Central memory CD4-positive, alpha-beta T cell (primary cell): ENCODE measurements around the gene NXPH4.

ENCODE experiments used
- DNase-seq: peaks from one replicate; pipeline ENCODE4 v3.0.0; 2022

The NXPH4 gene

DNA sequence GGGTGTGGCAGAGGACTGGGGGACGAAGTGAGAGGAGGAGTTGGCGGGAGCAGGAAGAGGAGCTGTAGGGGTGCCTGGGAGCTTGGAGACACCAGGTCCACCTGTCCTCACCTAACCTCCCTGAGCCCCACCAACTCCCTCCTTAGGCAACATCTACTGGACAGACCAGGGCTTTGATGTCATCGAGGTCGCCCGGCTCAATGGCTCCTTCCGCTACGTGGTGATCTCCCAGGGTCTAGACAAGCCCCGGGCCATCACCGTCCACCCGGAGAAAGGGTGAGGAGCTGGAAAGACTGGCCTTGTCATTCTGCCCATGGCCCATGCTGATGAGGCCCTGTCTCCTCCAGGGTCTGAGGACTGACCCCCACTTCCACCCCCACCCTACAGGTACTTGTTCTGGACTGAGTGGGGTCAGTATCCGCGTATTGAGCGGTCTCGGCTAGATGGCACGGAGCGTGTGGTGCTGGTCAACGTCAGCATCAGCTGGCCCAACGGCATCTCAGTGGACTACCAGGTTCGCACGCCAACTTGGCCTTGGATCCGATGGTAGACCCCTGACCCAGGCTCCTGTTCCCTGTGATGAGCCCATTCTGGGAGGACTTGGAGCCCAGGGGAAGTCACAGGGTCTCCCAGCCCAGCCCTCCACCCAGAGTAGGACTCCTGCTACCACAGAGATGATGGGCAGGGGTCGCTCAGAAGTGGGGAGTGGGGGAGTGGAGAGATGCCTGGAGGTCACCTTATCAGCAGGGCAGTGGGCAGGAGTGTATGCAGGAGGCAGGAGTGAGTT lies 32.5 kb upstream of the NXPH4 start:
- no peak for DNase-seq

- DNase-seq: no peak
Observed at GRCh38 chr12:57185403-57185802, 31.2 kb upstream of the NXPH4 start.

DNA sequence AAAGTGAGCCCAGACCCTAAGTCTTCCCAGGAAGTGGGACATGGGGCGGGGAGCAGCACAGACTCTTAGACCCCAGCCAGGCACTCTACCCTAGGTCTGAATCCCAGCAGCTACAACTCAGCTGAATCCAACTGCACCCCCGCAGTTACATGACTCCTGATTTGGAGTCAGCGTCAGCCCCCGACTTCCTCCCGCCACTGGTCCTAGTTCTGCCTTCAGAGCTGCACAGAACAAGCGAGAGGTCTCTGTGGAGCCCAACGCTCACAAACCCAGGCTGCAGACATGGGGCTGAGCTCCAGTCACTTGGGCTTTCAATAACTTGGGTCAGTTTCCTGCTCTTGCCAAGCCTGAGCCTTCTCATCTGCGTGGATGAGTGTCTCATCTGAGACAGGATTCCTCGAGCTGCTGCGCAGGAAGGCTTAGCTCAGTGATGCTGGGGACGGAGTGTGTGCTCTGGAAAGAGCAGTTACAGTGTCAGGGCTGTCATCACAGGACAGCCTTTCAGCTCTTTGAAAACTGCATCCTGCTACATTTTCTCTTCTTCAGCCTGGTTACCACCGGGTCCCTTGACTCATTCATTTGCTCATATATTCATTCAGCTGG lies 30.6 kb upstream of the NXPH4 start:
- DNase-seq: no peak

DNA sequence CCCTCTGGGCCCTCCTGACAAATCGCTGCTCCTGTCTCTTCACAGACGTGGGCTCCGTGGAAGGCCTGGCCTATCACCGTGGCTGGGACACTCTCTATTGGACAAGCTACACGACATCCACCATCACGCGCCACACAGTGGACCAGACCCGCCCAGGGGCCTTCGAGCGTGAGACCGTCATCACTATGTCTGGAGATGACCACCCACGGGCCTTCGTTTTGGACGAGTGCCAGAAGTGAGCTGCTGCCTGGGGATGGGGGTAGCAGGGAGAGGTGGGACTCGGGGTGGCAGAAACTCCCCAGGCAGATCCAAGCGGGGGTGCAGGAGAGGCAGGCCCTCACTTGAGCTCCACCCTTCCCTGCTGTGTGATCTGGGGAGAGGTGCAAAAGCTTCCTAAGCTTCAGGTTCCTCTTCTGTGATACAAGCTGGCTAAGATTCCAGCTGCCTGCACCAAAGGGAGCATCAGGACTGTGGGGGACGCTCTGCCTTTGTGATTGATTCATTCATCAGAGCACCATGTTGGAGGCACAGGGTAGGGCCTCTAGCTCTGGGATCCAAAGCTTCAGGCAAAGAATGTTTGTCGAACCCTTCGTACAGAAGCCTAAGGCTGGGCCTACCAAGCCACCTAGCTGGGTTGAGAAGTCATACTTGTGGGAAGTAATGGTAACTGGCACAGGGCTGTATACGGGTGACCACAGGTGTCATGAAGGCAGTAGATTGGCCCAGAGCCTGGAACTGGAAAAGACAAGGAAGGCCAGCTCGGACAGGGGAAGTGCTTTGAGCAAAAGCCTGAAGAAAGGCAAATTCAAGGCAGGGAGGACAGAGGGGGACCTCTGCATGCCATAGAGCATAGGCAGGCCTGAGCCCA lies 29.1 kb upstream of the NXPH4 start:
- DNase-seq: no peak

DNA sequence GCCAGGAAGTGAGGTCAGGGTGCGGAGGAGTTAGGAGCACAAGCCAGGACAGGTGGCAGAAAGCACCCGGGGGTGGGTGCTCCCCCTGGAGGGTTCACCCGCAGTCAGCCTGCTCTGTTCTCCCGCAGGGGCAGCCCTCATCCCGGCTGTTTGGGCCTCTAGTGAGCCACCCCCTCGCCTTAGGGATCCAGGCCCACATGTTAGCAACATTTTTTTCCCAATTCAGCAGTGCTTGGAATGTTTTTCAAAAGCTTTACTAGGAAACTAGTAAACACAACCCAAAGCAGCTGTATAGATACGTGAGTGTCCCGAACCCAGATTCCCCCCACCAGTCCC lies 28.5 kb upstream of the NXPH4 start:
- DNase-seq: no peak

DNA sequence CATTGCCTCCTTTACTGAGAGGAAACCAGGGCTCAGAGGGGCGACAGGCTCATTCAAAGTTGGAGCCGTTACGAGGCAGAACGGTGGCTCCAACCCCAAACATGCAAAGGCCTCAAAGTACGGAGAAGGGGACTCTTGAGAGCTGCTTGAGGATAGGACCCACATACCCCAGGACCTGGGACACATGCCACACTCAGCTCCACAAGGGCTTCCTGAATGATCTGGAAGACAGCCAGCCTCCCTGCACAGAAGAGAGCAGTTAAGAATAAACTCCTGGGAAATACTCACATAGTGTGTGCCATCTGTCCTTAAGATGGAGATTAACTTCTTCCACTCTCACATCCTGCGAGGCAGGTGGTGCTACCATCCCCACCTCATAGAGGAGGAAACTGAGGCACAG lies 26.6 kb upstream of the NXPH4 start:
- no peak for DNase-seq

- no peak for DNase-seq
Observed at GRCh38 chr12:57190821-57191220, 25.8 kb upstream of the NXPH4 start.

GRCh38 chr12:57191410-57191809 lies 25.2 kb upstream of the NXPH4 start:
- no peak for DNase-seq

DNA sequence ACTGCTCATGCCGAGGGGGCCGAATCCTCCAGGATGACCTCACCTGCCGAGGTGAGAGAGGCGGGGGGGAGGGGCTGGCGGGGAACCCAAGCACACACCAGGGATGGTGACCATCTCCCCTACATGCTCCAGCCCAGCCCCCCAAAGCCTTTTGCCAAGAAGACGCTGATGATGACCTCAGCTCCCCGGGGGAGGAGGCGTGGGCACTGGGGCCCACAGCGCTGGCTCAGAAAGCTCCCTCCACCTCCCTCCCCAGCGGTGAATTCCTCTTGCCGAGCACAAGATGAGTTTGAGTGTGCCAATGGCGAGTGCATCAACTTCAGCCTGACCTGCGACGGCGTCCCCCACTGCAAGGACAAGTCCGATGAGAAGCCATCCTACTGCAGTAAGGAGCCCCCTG lies 23.7 kb upstream of the NXPH4 start:
- DNase-seq: no peak

GRCh38 chr12:57193706-57194245 lies 22.8 kb upstream of the NXPH4 start:
- no peak for DNase-seq

GRCh38 chr12:57194253-57194652 lies 22.3 kb upstream of the NXPH4 start:
- no peak for DNase-seq

DNA sequence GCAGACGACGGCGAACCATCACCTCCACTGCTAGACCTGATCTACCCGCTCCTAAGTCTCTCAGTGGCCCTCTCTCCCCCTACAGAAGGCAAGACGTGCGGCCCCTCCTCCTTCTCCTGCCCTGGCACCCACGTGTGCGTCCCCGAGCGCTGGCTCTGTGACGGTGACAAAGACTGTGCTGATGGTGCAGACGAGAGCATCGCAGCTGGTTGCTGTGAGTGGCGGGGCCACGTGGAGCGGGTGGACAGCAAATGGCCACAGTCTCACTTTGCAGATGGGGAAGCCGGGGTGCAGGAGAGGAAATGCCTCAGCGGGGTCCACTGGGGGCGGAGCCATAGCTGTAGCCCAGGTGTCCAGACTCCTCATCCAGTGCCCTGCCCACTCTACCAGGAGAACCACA lies 21.4 kb upstream of the NXPH4 start:
- no peak for DNase-seq

- no peak for DNase-seq
Observed at GRCh38 chr12:57195611-57196371, 20.8 kb upstream of the NXPH4 start.

- no peak for DNase-seq
Observed at GRCh38 chr12:57196439-57196838, 20.2 kb upstream of the NXPH4 start.

DNA sequence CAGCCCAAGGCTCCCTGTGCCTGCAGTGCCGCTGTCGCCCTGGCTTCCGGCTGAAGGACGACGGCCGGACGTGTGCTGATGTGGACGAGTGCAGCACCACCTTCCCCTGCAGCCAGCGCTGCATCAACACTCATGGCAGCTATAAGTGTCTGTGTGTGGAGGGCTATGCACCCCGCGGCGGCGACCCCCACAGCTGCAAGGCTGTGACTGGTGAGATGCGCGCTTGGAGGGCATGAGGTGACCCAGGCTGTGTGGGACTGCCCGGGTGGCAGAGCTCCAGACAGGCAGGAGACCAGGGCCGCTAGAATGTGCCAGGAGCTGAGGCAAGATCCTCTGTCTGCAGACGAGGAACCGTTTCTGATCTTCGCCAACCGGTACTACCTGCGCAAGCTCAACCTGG lies 19.6 kb upstream of the NXPH4 start:
- no peak for DNase-seq

- no peak for DNase-seq
Observed at GRCh38 chr12:57198329-57198728, 18.3 kb upstream of the NXPH4 start.

- no peak for DNase-seq
Observed at GRCh38 chr12:57199191-57199590, 17.4 kb upstream of the NXPH4 start.

DNA sequence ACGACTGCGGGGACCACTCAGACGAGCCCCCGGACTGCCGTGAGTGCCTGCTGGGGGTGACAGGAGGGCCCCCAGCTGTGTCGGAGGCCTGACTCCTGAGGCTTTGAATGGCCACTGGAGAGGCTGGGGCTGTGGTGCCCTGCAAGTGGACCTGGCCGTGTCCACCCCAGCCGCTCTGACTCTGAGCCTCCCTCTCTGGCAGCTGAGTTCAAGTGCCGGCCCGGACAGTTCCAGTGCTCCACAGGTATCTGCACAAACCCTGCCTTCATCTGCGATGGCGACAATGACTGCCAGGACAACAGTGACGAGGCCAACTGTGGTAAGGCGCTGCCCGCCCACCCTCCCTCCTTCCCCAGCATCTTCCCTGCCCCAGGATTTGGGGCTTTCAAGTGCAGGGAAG lies 16.1 kb upstream of the NXPH4 start:
- no peak for DNase-seq

DNA sequence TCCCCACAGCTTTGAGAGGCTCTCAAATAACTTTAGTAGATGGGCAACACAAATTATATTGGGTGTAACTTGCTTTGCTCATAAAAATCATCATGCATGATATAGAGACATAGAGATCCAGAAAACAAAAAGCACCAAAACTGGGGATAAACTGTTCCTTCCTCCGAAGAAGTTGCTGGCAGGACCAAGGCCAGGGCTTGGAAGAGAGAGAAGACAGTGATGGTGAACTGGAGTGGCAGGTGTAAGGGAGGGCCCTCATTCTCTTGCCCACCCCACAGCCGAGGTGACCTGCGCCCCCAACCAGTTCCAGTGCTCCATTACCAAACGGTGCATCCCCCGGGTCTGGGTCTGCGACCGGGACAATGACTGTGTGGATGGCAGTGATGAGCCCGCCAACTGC lies 15.4 kb upstream of the NXPH4 start:
- no peak for DNase-seq

- no peak for DNase-seq
Observed at GRCh38 chr12:57201631-57202030, 15.0 kb upstream of the NXPH4 start.

DNA sequence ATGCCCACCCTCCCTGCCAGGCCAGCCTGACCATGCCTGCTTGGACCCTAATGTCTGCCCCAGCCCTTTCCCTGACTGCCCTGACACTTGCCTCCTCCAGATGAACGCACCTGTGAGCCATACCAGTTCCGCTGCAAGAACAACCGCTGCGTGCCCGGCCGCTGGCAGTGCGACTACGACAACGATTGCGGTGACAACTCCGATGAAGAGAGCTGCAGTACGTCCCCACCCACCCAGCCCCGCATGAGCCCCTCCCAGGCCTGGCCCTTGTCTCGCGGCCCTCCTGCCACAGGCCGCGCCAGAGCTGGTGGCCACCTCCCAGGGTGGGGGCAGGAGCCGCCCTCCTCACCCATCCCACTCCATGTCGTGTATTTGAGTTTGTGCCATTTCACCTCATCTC lies 14.3 kb upstream of the NXPH4 start:
- no peak for DNase-seq

DNA sequence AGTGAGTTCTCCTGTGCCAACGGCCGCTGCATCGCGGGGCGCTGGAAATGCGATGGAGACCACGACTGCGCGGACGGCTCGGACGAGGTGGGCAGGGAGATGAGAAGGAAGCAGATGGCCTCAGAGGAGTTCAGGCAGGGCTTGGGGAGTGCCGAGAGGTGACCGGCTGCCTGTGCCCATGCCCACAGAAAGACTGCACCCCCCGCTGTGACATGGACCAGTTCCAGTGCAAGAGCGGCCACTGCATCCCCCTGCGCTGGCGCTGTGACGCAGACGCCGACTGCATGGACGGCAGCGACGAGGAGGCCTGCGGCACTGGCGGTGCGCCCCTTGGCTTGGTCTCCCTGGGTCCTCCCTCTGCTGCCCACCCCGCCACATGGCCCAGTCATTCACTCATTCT lies 13.4 kb upstream of the NXPH4 start:
- DNase-seq: no peak

DNA sequence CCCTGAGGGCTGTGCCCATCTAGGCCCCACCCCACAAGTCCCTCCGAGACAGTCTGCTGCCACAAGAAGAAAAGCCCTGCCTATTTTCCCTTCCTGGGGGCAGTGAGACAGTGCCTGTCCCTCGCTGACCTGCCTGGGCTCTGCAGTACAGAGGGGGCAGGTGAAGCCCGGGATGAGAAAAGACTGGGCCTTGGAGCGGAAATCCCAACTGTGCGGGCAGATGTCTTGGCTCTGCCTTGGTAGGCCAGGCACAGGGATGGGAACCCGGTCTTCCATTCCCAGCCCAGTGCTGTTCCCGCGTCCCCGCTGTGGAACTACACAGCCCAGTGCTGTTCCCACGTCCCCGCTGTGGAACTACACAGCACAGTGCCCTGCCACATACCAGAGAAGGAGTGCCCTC lies 12.8 kb upstream of the NXPH4 start:
- no peak for DNase-seq
